Muscle layer of colon (tissue), 2 donors: ENCODE data around the gene ATRNL1.

Source experiments
- H3K27ac ChIP-seq: one replicate; pipeline ENCODE4 v1.7.0; 2013; ENCODE audit warnings: low read depth, mild to moderate bottlenecking, low read length, moderate library complexity
- H3K27me3 ChIP-seq, 2 donors: one replicate each; pipeline ENCODE4 v1.7.0; 2013; ENCODE audit warnings: low read length in 2 of 2, mild to moderate bottlenecking in 2 of 2; ENCODE audit not compliant: insufficient read depth in 2 of 2, control insufficient read depth in 1 of 2
- H3K36me3 ChIP-seq: one replicate; pipeline ENCODE4 v1.7.0; 2013; ENCODE audit warnings: mild to moderate bottlenecking, low read length; ENCODE audit not compliant: insufficient read depth
- H3K4me1 ChIP-seq: one replicate; pipeline ENCODE4 v1.7.0; 2013; ENCODE audit warnings: mild to moderate bottlenecking, low read length; ENCODE audit not compliant: insufficient read depth
- H3K4me3 ChIP-seq, 2 donors: one replicate each; pipeline ENCODE4 v1.7.0; 2013; ENCODE audit warnings: low read length in 2 of 2, low read depth in 1 of 2, mild to moderate bottlenecking in 1 of 2, moderate library complexity in 1 of 2
- H3K9ac ChIP-seq: one replicate; pipeline ENCODE4 v1.7.0; 2013; ENCODE audit warnings: low read length
- H3K9me3 ChIP-seq: one replicate; pipeline ENCODE4 v1.7.0; 2013; ENCODE audit warnings: mild to moderate bottlenecking, low read length
- donor health status: abdominal sarcoma.
- donor health status: Adenocarcinoma of cecum.

The ATRNL1 gene

DNA sequence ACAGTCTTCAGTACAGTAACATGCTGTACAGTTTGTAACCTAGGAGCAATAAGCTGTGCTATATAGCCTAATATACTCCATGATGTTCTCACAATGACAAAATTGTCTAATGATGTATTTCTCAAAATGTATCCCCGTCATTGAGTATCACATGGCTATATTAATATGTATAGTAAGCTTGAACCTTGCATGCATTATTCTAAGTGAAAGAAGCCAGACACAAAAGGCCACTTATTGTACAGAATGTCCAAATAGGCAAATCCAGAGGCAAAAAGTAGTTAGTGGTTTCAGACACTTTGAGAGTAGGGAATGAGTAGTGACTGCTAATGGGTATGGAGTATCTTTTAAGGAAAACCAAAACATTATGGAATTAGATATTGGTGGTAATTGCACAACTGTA, 545.1 kb downstream of the ATRNL1 start:
- Histone ChIP-seq H3K27me3 (no peaks in the 10 kb centered on the region), H3K4me1 (no peaks in the 10 kb centered on the region), H3K9me3 (no peaks in the 10 kb centered on the region), H3K27ac (no peak overlapping the region), H3K4me3 (no peak overlapping the region), H3K36me3 (no peaks in the 10 kb centered on the region), H3K9ac (no peak overlapping the region)

DNA sequence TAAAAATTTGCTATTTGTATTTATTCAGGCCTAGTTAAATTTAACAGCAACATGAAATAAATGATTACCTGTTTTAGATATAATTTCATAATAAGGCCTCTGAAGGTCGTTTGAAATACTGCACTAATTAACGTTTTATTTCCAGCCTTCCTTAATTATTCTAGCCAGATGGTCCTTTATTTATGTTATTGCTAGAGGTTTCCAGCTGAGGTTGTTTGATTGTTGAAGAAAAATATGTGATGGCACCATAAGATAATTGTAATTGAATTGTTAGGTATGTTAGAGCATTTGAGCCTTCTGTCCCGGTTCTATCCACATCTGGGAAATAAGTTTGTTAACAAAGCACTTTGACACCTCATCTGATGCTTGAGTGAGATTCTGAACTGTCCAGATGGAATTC, 556.1 kb downstream of the ATRNL1 start:
- Histone ChIP-seq H3K9ac (no peak overlapping the region), H3K4me3 (no peak overlapping the region), H3K27me3 (no peaks in the 10 kb centered on the region), H3K9me3 (peaks cover 3% of the 10 kb centered on the region), H3K4me1 (no peaks in the 10 kb centered on the region), H3K36me3 (no peaks in the 10 kb centered on the region), H3K27ac (no peak overlapping the region)

- no peaks in the 10 kb centered on the region for H3K27me3 ChIP-seq
- no peak overlapping the region for H3K4me3 ChIP-seq
- no peaks in the 10 kb centered on the region for H3K4me1 ChIP-seq
- no peak overlapping the region for H3K27ac ChIP-seq
- H3K9me3 ChIP-seq = no peaks in the 10 kb centered on the region
- H3K9ac ChIP-seq = no peak overlapping the region
- H3K36me3 ChIP-seq = no peaks in the 10 kb centered on the region
These were observed 560.3 kb downstream of the ATRNL1 start for GRCh38 chr10:115653473-115653872.

GRCh38 chr10:115654961-115655360, 561.8 kb downstream of the ATRNL1 start:
- Histone ChIP-seq H3K9me3 (no peaks in the 10 kb centered on the region), H3K9ac (no peak overlapping the region), H3K36me3 (no peaks in the 10 kb centered on the region), H3K4me1 (no peaks in the 10 kb centered on the region), H3K4me3 (no peak overlapping the region), H3K27me3 (no peaks in the 10 kb centered on the region), H3K27ac (no peak overlapping the region)

GRCh38 chr10:115657161-115657860, 564.1 kb downstream of the ATRNL1 start:
- Histone ChIP-seq H3K9me3 (no peaks in the 10 kb centered on the region), H3K27me3 (no peaks in the 10 kb centered on the region), H3K36me3 (no peaks in the 10 kb centered on the region), H3K9ac (no peak overlapping the region), H3K27ac (no peak overlapping the region), H3K4me1 (no peaks in the 10 kb centered on the region), H3K4me3 (no peak overlapping the region)

DNA sequence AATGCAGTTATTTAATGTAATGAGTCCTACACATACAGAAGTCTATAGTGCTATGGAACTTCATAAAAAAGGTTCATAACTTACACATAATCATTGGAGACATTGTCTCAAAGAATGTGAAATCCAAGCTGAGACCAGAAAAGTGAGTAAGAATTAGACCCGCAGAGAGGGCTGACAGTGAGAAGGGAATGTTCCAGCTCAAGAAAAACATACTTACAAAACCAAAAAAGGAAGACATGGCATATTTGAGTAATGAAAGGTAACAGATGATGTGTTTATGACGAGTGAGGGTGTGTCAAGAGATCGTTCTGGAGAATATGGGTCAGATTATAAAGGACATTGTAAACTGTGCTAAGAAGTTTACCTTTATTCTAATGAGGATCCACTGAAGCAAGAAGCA, 566.5 kb downstream of the ATRNL1 start:
- H3K4me3 ChIP-seq = no peak overlapping the region
- no peaks in the 10 kb centered on the region for H3K27me3 ChIP-seq

DNA sequence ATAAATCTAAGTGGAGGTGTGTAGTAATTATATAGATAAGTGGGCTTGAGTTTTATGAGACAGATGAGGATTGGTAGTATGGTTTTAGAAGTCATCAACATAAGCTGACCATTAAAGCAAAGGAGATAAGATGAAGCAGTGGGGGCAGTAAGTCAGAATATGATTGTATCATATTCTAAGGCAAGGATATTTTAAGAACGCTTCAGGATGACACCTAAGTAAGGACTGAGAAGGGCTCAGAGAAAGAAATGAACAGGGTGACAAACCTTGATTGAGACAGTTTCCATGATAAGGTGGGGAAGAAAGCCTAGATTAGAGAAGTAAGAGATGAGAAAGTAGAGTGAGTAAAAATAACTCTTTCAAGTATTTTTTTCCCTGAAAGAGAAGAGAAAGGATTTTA, 567.2 kb downstream of the ATRNL1 start:
- Histone ChIP-seq H3K9ac (no peak overlapping the region), H3K27ac (no peak overlapping the region), H3K27me3 (no peaks in the 10 kb centered on the region), H3K9me3 (no peaks in the 10 kb centered on the region), H3K4me1 (no peaks in the 10 kb centered on the region), H3K4me3 (no peak overlapping the region), H3K36me3 (no peaks in the 10 kb centered on the region)

More for the DNA sequence above, 566.5 kb downstream of the ATRNL1 start:
- Histone ChIP-seq H3K36me3 (no peaks in the 10 kb centered on the region), H3K27ac (no peak overlapping the region), H3K9ac (no peak overlapping the region), H3K4me1 (no peaks in the 10 kb centered on the region), H3K9me3 (no peaks in the 10 kb centered on the region)

GRCh38 chr10:115662422-115662821, 569.3 kb downstream of the ATRNL1 start:
- H3K4me3 ChIP-seq = no peak overlapping the region
- H3K9ac ChIP-seq = no peak overlapping the region
- H3K27ac ChIP-seq = no peak overlapping the region
- no peaks in the 10 kb centered on the region for H3K27me3 ChIP-seq
- H3K36me3 ChIP-seq = no peaks in the 10 kb centered on the region
- no peaks in the 10 kb centered on the region for H3K4me1 ChIP-seq
- H3K9me3 ChIP-seq = no peaks in the 10 kb centered on the region

DNA sequence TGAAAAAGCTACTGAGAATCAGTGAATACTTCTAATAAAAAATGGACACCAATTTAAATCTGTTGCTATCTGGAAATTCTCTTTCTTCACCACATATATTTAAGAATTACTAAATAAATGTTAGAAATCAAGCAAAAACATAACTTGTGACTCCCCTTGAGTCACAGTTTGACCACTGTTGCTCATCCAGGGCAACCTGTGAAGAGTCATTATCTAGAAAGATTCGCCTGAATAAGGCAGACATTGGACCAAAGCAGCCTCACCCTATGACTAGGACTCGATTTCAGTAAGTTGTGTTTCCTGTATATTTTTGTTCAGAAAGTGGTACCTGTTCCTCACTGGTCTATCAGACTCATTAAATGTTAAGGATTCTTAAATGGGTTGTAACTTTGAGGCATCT, 572.4 kb downstream of the ATRNL1 start:
- Histone ChIP-seq H3K9me3 (no peaks in the 10 kb centered on the region), H3K9ac (no peak overlapping the region), H3K4me1 (no peaks in the 10 kb centered on the region), H3K27ac (no peak overlapping the region), H3K4me3 (no peak overlapping the region), H3K27me3 (no peaks in the 10 kb centered on the region), H3K36me3 (no peaks in the 10 kb centered on the region)

DNA sequence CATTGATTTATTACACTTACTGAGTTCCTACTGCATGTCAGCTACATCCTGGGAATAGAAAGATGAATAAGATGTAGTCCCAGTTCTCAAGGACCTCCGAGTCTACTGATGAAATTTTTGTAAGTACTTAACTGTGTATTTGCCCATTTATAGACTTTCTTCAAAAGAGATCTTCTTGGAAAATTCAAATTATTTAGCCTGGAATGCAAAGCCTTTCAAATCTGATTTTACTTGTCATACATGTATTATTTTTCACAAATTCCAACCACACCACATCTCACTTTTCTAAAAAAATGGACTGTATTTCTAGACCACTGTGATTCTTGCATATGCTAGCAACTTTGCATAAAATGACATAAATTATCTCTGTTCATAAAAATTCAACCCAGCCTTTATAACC, 581.3 kb downstream of the ATRNL1 start:
- H3K27ac ChIP-seq = no peak overlapping the region
- H3K4me1 ChIP-seq = no peaks in the 10 kb centered on the region
- H3K9me3 ChIP-seq = no peaks in the 10 kb centered on the region
- H3K36me3 ChIP-seq = no peaks in the 10 kb centered on the region
- no peak overlapping the region for H3K4me3 ChIP-seq
- H3K27me3 ChIP-seq = no peaks in the 10 kb centered on the region
- H3K9ac ChIP-seq = no peak overlapping the region

GRCh38 chr10:115696747-115697146, 603.6 kb downstream of the ATRNL1 start:
- Histone ChIP-seq H3K4me1 (no peaks in the 10 kb centered on the region), H3K27me3 (no peaks in the 10 kb centered on the region), H3K36me3 (no peaks in the 10 kb centered on the region), H3K9me3 (no peaks in the 10 kb centered on the region), H3K4me3 (no peak overlapping the region), H3K9ac (no peak overlapping the region), H3K27ac (no peak overlapping the region)

- no peaks in the 10 kb centered on the region for H3K9me3 ChIP-seq
- H3K4me3 ChIP-seq = no peak overlapping the region
- no peak overlapping the region for H3K27ac ChIP-seq
- no peak overlapping the region for H3K9ac ChIP-seq
- no peaks in the 10 kb centered on the region for H3K4me1 ChIP-seq
- H3K36me3 ChIP-seq = no peaks in the 10 kb centered on the region
- H3K27me3 ChIP-seq = no peaks in the 10 kb centered on the region
These were observed 612.9 kb downstream of the ATRNL1 start for GRCh38 chr10:115706026-115706425.
